AG09319 (cell line): ENCODE results near the gene NKPD1.

Experiments
- DNase-seq: peaks from one replicate; pipeline ENCODE4 v3.0.0-alpha.2; 2010; ENCODE audit warnings: low read depth; ENCODE audit errors: extremely low read depth
- TF ChIP-seq, protein P1 (sequence below): IDR thresholded peaks from 2 replicates; pipeline ENCODE4 v1.5.1; 2011; ENCODE audit warnings: low read depth, mild to moderate bottlenecking, inconsistent platforms, low read length, moderate library complexity

Gene NKPD1

DNA sequence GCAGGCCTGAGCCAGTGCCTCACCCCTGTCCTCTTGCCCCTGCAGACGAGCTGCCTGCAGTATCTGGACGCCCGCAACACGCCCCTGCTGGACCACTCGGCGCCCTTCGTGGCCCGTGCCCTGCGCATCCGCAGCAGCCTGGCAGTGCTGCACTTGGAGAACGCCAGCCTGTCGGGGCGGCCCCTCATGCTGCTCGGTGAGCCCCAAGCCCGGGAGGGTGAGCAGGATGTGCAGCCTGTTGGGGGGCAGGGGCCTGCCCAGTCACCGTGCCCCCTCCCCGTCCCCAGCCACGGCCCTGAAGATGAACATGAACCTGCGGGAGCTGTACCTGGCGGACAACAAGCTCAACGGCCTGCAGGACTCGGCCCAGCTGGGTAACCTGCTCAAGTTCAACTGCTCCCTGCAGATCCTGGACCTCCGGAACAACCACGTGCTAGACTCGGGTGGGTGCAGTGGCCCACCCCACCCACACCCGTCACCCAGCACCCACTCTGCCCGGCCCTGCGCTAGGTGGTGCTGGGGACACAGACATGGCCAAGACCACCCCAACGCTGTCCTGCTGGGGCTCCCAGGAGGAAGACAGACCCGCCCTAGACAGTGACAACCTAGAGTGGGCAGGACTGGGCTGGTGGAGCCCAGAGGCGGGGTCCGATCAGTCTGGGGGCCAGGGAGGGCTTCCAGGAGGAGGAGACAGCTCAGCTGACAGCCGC is 18.6 kb downstream of the NKPD1 start:
- no peak for DNase-seq
- TF ChIP-seq, protein P1, sequence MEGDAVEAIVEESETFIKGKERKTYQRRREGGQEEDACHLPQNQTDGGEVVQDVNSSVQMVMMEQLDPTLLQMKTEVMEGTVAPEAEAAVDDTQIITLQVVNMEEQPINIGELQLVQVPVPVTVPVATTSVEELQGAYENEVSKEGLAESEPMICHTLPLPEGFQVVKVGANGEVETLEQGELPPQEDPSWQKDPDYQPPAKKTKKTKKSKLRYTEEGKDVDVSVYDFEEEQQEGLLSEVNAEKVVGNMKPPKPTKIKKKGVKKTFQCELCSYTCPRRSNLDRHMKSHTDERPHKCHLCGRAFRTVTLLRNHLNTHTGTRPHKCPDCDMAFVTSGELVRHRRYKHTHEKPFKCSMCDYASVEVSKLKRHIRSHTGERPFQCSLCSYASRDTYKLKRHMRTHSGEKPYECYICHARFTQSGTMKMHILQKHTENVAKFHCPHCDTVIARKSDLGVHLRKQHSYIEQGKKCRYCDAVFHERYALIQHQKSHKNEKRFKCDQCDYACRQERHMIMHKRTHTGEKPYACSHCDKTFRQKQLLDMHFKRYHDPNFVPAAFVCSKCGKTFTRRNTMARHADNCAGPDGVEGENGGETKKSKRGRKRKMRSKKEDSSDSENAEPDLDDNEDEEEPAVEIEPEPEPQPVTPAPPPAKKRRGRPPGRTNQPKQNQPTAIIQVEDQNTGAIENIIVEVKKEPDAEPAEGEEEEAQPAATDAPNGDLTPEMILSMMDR, result no peak

DNA sequence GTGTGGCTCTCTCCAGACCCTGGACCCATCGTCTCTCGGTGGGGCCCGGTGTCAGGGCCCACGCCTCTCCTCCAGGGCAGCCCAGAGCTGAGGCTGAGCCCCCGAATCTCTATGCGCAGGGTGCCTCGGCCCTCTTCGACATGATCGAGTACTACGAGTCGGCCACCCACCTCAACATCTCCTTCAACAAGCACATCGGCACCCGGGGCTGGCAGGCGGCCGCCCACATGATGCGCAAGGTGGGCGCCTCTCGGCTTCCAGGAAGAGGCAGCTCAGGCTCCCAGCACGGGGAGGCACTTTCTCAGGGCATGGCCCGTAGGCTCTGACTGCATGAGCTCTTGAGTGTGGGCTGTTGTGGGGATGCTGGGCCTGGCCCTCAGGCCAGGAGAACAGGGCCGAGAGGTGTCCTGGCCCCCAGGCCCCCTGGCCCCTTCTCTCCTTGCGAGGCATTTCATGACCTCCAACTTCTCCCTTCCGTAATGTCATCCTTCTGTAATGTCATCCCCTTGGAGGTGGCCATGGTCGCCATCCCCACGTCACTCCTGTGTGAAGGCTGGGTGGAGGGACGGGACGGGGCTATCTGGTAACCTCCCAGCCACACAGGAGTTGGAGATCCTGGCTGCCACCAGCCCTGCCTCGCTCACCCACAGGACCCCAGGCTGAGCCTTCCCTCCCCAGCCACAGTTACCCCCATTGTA is 19.4 kb downstream of the NKPD1 start:
- DNase-seq, result no peak
- TF ChIP-seq, protein P1, result no peak

- TF ChIP-seq, protein P1, result no peak
- DNase-seq, result no peak
These were observed 20.2 kb downstream of the NKPD1 start for GRCh38 chr19:45140533-45140932.

DNA sequence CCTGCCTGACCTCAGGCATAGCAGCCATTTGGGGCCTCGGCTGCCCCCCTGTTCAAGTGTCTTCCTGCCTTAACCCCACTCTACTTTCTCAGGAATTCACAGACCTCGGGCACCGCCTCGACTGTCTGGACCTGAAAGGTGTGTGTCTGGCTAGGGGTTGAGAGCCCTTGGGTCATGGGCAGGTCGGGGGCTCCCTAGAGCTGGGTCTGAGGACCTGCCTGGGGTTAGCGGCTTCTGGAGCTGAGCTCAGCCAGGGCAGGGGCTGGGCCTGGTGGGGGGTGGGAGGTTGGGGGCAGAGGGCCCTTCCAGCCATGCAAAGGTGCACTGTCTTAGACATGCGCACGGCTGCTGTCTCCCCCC is 20.7 kb downstream of the NKPD1 start:
- TF ChIP-seq, protein P1, result no peak
- DNase-seq, result no peak

DNA sequence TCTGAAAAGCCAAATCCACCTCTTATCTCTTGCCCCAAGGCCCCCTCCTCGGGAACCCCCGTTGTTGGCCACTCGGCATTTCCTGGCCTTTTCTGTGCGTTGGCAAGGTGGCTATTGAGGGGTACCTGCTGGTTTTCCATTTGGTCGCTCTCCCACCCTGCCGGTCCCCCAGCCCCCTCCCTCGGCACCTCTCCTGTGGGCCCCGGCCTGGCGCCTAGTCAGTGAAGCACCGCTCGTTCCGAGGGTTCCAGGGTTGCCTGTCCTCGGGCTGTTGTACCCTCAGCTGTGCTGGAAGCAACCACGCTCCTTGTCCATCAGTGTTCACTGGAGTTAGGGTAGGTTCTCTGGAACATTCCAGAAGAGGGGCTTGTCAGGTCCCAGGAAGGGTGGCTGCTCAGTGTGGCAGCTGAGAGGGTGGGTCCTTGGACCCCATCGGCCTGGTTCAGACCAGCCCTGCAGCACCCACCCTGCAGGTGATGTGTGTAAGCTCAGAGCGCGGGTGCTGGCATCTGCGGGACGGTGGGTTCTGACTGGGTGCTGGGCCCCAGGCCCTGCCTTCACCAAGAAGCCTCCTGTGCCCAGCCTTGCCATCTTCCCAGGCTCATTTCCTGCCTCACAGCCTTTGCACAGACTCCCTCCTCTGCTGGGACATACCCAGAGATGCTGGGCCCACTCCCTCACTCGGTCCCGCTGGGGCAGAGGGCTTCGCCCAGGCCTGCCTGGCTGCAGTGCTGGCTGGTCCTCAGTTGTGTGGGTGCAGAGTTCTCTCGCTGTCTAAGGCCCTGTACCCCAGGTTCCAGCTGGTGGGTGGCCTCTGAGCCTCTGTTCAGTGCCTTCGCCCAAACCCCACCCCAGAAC is 21.3 kb downstream of the NKPD1 start:
- TF ChIP-seq, protein P1, result no peak
- no peak for DNase-seq

DNA sequence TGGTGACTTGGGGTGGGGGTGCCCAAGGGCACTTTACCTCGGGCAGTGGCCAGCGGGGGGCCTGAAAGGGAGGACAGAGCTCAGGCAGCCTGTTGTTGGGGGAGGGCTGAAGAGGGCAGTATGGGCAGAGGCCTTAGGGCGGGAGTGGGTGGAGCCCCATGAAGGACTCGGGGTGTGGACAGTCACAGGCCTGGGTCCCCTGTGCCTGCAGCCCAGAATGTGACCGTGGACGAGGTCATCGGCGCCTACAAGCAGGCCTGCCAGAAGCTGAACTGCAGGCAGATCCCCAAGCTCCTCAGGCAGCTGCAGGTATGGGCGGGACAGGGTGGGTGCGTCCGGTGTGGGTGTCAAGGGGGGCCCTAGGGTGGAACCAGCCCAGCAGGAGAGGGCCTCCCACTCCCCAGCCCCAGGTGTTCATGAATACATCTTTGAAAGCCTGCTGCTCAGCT is 22.5 kb downstream of the NKPD1 start:
- TF ChIP-seq, protein P1, result no peak
- no peak for DNase-seq
